Kidney (tissue), 14 donors: ENCODE measurements around the gene SRGN. TPM values are rescaled to one million over a fixed set of nuclear protein-coding genes. Genes with fewer than 3 reads are reported as not detected.

Experiments used
- DNase-seq, 5 donors: peaks; one replicate each; pipeline ENCODE4 v3.0.0-alpha.2; 2013 to 2020
- FAIRE-seq: peaks from 2 replicates; lab custom pipeline; 2012; peaks lifted over from hg19 to GRCh38; lab: Jason Lieb, UNC
- H3K27ac ChIP-seq, 2 donors: one replicate each; pipeline ENCODE4 v1.7.0; 2013; ENCODE audit warnings: low read depth in 2 of 2, low read length in 2 of 2, inconsistent platforms in 1 of 2
- H3K27me3 ChIP-seq: one replicate; pipeline ENCODE4 v1.7.1; 2013; ENCODE audit warnings: low read length, inconsistent platforms; ENCODE audit not compliant: control insufficient read depth, insufficient read depth
- H3K36me3 ChIP-seq, 3 donors: one replicate each; pipeline versions ENCODE4 v1.7.0 to v1.7.1; 2013; ENCODE audit warnings: low read length in 3 of 3, control low read depth in 1 of 3, inconsistent platforms in 1 of 3; ENCODE audit not compliant: insufficient read depth in 3 of 3, control insufficient read depth in 2 of 3
- H3K4me1 ChIP-seq, 3 donors: one replicate each; pipeline versions ENCODE4 v1.7.0 to v1.7.1; 2013; ENCODE audit warnings: low read length in 3 of 3, inconsistent platforms in 1 of 3, low read depth in 1 of 3; ENCODE audit not compliant: control insufficient read depth in 2 of 3, insufficient read depth in 2 of 3
- H3K4me3 ChIP-seq, 3 donors: one replicate each; pipeline versions ENCODE4 v1.7.0 to v1.8.1; 2013; ENCODE audit warnings: low read length in 3 of 3, control low read depth in 1 of 3, inconsistent platforms in 1 of 3
- H3K9ac ChIP-seq, 3 donors: one replicate each; pipeline versions ENCODE4 v1.7.0 to v1.7.1; 2013; ENCODE audit warnings: low read length in 3 of 3, control low read depth in 1 of 3, inconsistent platforms in 1 of 3
- H3K9me3 ChIP-seq, 3 donors: one replicate each; pipeline versions ENCODE4 v1.7.0 to v1.7.1; 2013; ENCODE audit warnings: low read length in 3 of 3, control low read depth in 1 of 3, inconsistent platforms in 1 of 3; ENCODE audit not compliant: control insufficient read depth in 2 of 3, insufficient read depth in 1 of 3
- CTCF ChIP-seq: IDR thresholded peaks from 3 replicates; pipeline ENCODE4 v1.5.1; 2012; ENCODE audit warnings: mild to moderate bottlenecking, moderate library complexity, borderline replicate concordance; ENCODE audit not compliant: insufficient read depth; ENCODE audit errors: extremely low read depth
- intact Hi-C: fragments of 100-400 bp; cut with DNase I; formaldehyde crosslinking; loops from one replicate; pipeline ENCODE4 v1.11.1; 2022
- polyA plus RNA-seq: library from polyadenylated mRNA; stranded (reverse); fragments of 350-450 nt; fragmentation: Illumina TruSeq; extraction: RNeasy Lipid Tissue Mini Kit (QIAGEN cat#74804); gene quantifications from one replicate; pipeline ENCODE4 v1.2.3, GENCODE V29; 2014; ENCODE audit warnings: low read depth, low replicate concordance; ENCODE audit not compliant: insufficient read depth
- total RNA-seq: library from RNA; stranded (reverse); fragmentation: NEBNext Ultra II Directional; extraction: Animal tissue kit (Norgen Biotek cat#: 25700); gene quantifications from one replicate; pipeline ENCODE4 v1.2.1, GENCODE V29; 2021
- donor health status: control.
- donor health status: control.
- donor health status: control.
- donor health status: control.
- donor health status: control.
- donor health status: DM: yes; HTN: yes; CAD: no.
- donor health status: Normal renal cell carcinoma (clear cell type).

SRGN gene
- total and polyA plus RNA-seq, 2 donors from 2014 or later = 65.7 to 130 TPM

DNA sequence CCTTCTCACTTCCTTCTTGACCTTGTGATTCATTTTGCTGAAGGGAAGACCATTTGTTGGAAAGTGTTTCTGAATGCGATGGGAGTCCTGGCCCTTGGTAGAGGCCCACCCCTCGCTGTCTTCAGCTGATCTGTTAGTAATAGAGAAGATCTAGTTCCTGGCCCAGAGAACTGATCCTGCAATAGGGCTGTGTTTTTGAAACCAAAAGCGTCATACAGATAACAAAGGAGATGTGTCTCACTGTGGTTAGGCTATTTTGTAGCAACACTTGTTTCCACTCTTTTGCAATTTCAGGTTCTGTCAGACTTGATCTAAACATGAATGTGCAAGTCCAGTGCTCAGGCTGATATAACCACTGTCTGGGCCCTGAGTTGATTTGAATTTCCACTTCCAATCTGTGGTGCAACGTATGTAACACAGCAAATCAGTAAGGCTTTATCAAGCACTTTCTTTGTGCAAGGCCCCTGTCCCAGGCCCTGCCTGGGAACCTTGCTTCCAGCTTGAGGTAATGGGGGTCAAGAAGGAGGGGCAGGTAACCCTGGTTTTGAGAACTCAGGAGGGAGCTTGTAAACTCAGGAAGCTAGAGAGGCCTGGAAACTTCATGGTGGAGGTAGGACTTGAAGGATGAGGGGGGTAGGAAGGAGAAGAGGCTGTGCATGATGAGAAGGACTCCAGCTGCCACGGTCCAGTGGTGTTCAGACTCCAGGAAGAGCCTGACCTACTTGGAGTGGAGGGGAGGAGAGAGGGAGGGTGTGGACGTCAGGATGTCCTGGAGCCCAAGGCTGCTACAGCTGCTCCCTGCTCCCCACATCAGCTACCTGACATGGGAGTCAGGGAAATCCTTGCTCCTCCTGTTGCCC is 42.2 kb upstream of the SRGN start:
- Histone ChIP-seq H3K27me3 (no peaks in the 10 kb centered on the region), H3K9ac (no peak overlapping the region), H3K4me1 (no peaks in the 10 kb centered on the region), H3K4me3 (no peak overlapping the region), H3K9me3 (no peaks in the 10 kb centered on the region), H3K36me3 (no peaks in the 10 kb centered on the region), H3K27ac (no peak overlapping the region)
- no peak for TF ChIP-seq CTCF
- intact Hi-C loops = no loop called here
- FAIRE-seq (no peak), DNase-seq (no peak)

- Histone ChIP-seq H3K4me3 (no peak overlapping the region), H3K4me1 (no peaks in the 10 kb centered on the region), H3K27ac (no peak overlapping the region), H3K9me3 (no peaks in the 10 kb centered on the region), H3K27me3 (no peaks in the 10 kb centered on the region), H3K36me3 (no peaks in the 10 kb centered on the region), H3K9ac (no peak overlapping the region)
- FAIRE-seq (no peak), DNase-seq (no peak)
- no peak for TF ChIP-seq CTCF
- intact Hi-C loops = no loop called here
These were observed 40.6 kb upstream of the SRGN start for GRCh38 chr10:69047111-69047832.

- intact Hi-C loops = no loop called here
- Histone ChIP-seq H3K4me3 (no peak overlapping the region), H3K27ac (no peak overlapping the region), H3K9me3 (no peaks in the 10 kb centered on the region), H3K36me3 (no peaks in the 10 kb centered on the region), H3K9ac (no peak overlapping the region), H3K4me1 (no peaks in the 10 kb centered on the region), H3K27me3 (no peaks in the 10 kb centered on the region)
- peak in 3 of 5 donors; percentile 27 to 75 (median 41) for DNase-seq
- FAIRE-seq = no peak
- TF ChIP-seq CTCF = no peak
These were observed 39.8 kb upstream of the SRGN start for GRCh38 chr10:69048103-69048502.
